Fibroblast of the aortic adventitia (primary cell): ENCODE data around the gene ZSCAN12. TPM values are rescaled to one million over a fixed set of nuclear protein-coding genes. Genes with fewer than 3 reads are reported as not detected.
A peak's percentile ranks its signal among the peaks of the same experiment; 100 is the strongest.
"Not testable (repeated sequence)": the region's sequence is repeated elsewhere in the genome, so short reads cannot be mapped to it uniquely, and the experiment has no call there.

Experiments used
- DNase-seq: peaks from one replicate; pipeline ENCODE4 v3.0.0-alpha.2; 2010; ENCODE audit warnings: low read depth
- H3K4me3 ChIP-seq: 2 replicates; pipeline ENCODE4 v1.5.1; 2011; ENCODE audit warnings: low read depth, mild to moderate bottlenecking, control low read depth, low read length, moderate library complexity
- CTCF ChIP-seq: IDR thresholded peaks from 2 replicates; pipeline ENCODE4 v1.5.1; 2011; ENCODE audit warnings: mild to moderate bottlenecking, low read length, control low read depth, inconsistent platforms; ENCODE audit not compliant: insufficient read depth
- total RNA-seq: library from RNA; depleted of rRNA; stranded (reverse); fragments of >200 nt; gene quantifications from 2 replicates; pipeline ENCODE4 v1.2.3, GENCODE V29; 2012; ENCODE audit warnings: low replicate concordance

The ZSCAN12 gene
- 6.5 and 11.0 TPM in 2 replicates for total RNA-seq

GRCh38 chr6:28399350-28400121 lies at the start of gene ZSCAN12:
Gene ZSCAN12, minus strand, starts transcription at chr6:28399747. Its CDS starts 1,342 bp downstream, at chr6:28398405.
- TF ChIP-seq CTCF, result peak; percentile 45
- peak within 1 kb of the TSS; percentile 79 for H3K4me3 ChIP-seq
- peak; percentile 90 for DNase-seq

GRCh38 chr6:28449056-28449455 lies 49.5 kb upstream of the ZSCAN12 start:
- no peak for DNase-seq
- no peak overlapping the region for H3K4me3 ChIP-seq
- no peak for TF ChIP-seq CTCF

- DNase-seq, result not testable (repeated sequence)
- peak overlapping the region; percentile 68 for H3K4me3 ChIP-seq
These were observed 48.0 kb upstream of the ZSCAN12 start for GRCh38 chr6:28447512-28447906.

GRCh38 chr6:28446818-28447511 lies 47.4 kb upstream of the ZSCAN12 start:
- no peak for TF ChIP-seq CTCF
- peak overlapping the region; percentile 68 for H3K4me3 ChIP-seq
- peak; percentile 4 for DNase-seq

GRCh38 chr6:28444759-28445158 lies 45.2 kb upstream of the ZSCAN12 start:
- DNase-seq, H3K4me3 ChIP-seq: not testable (repeated sequence)

GRCh38 chr6:28443112-28443773 lies 43.7 kb upstream of the ZSCAN12 start, which contains the start of gene ZSCAN23:
Gene ZSCAN23, minus strand, starts transcription at chr6:28443491. Its CDS starts 7,225 bp downstream, at chr6:28436266.
- peak within 1 kb of the TSS; percentile 79 for H3K4me3 ChIP-seq
- TF ChIP-seq CTCF, result no peak
- DNase-seq, result peak; percentile 92

- TF ChIP-seq CTCF, result no peak
- H3K4me3 ChIP-seq, result peak overlapping the region; percentile 79
- no peak for DNase-seq
These were observed 43.0 kb upstream of the ZSCAN12 start for GRCh38 chr6:28442586-28442985.
